NCI-H2227 (cell line): ENCODE results near the gene HES1.
"Not testable (repeated sequence)": the region's sequence is repeated elsewhere in the genome, so short reads cannot be mapped to it uniquely, and the experiment has no call there.

ENCODE experiments used
- DNase-seq: peaks from one replicate; lab custom pipeline; 2025; ENCODE audit not compliant: unreplicated experiment; lab: John Stamatoyannopoulos, UW

The HES1 gene

DNA sequence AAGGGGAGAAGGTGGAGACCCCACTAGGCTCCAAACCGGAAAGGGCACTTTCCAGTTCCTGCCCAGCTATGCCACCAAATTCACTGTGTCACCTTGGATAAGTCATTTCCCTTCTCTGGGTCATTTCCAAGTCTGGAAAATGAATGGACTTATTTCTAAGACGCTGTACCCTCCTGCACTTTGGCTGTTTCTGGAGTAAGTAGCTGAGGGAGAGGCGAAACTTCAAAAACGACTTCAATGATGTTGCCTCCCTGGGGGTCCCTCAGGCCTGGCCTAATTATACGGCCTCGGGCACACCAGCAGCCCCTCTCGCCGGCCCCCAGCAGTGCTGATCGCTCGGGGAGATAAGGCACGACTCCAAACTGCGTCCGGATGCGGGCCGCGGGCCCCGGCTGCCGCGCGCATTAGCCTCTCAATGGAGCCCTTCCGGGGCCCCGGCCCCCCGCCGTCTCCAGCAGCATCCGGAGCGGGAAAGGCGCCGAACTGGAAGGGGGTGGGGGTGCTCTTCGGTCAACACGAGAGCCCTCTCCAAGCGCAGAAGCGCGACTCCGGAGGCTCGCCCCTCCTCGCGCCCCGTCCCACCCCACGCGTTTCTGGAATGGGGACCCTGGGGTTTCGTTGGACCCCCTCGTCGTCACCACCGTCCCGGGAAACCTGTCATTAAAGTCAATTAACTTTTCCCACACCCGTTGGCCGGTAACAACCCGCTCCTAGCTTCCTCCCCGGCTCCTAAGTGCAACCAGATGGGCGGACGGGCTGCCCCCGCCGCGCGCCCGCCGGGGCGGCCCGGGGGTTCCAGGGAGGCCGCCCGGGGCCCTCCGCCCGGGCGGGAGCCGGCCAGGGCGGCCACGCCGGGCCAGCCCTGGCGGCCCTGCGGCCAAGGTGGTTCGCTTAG lies 4.8 kb downstream of the HES1 start:
- DNase-seq: peak; percentile 57

DNA sequence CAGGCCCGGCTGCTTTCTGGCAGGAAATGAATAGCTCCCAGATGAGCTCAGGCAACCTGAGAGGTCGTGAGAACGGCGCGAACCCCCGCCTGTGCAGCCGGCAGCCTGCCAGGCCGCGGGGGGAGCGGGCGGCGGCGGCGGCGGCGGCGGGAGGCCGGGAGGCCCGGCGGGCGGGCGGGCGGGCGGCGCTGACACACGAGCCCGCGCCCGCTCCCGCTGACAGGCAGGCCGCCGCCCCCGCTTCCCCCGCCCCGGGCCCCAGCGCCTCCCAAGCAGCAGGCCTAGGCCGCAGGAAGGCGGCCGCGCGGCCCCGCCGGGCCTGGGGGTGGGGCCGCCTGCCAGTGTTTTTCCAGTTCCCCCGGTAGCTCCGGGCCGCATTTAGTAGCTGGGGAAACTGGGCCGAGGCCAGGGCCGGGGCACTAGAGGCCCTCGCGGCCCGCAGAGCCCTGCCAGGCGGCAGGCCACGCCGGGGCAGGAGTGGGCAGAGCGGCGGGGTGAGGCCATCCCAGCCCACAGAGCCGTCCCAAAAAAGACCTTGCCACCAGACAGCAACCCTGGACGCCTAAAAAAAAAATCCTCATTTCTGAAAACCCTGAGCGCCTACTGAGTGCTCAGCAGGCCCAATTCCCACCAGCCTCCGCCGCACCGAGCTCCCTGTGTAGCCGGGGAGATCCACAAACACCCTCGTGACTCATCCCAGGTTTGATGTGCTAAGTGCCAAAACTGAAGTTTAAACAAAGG lies 5.6 kb downstream of the HES1 start:
- DNase-seq: peak; percentile 77

DNA sequence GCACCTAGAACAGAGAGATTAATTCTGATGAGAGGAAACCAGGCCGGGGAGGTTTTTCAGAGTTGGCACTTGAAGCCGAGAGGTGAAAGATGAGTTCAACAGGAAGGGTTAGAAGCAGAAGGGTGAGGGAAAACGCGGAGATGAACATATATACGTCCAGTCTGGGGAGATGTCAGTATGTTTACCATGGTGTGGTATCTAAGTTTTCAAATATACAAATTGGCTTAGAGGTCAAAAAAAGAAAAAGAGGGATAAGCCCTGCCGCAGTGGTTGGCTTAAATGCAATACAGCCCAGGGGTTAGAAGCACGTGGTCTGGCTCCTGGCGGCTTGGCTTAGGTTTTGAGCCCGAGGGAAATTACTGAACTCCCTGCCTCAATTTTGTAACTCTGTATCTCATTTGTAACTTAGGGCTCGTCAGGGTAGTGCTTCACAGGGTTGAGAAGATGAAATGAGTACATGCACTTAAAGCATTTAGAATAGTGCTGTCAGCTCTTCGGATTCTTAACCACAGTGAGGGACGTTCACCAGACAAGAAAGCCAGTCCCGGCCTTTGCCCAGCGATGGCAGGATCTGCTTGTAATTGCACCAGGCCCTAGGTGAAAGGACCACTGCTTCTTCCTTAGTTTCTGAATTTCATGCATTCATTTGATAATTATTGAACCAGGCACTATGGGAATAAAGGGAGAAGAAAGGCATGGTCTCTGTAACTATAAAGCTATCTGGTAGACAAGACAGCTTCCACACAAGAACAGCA lies 6.4 kb downstream of the HES1 start:
- no peak for DNase-seq

GRCh38 chr3:194145702-194146101 lies 9.8 kb downstream of the HES1 start:
- DNase-seq: no peak

DNA sequence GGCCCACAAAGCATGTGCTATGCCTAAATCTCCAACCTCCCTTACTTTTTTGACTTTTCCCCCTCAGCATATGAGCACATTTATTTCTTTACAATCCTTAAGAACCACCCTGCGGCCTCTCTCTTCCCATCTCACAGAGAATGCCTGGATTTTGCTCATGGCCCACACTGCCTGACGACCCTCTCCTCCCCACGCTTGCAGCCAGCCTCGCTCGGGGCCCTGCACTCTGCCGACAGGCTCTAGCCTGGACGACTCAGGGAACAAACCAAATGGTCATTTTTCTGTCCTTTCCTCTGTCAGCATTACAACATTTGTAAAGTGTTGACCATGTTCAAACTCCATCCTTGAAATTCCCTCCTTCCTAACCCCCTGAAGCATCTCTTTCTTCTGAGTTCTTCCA lies 11.7 kb downstream of the HES1 start:
- no peak for DNase-seq

GRCh38 chr3:194148383-194148782 lies 12.4 kb downstream of the HES1 start:
- no peak for DNase-seq

- no peak for DNase-seq
Measured at GRCh38 chr3:194150252-194150934, 14.4 kb downstream of the HES1 start.

DNA sequence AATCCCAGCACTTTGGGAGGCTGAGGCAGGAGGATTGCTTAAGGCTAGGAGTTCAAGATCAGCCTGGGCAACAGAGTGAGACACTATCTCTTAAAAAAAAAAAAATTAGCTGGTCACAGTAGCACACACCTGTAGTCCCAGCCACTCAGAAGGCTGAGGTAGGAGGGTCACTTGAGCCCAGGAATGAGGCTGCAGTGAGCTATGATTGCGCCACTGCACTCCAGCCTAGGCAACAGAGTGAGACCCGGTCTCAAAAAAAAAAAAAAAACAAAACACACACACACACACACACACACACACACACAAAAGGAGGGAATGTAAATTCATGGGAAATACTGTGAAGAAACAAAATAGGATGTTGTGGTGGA lies 15.0 kb downstream of the HES1 start:
- not testable (repeated sequence) for DNase-seq

DNA sequence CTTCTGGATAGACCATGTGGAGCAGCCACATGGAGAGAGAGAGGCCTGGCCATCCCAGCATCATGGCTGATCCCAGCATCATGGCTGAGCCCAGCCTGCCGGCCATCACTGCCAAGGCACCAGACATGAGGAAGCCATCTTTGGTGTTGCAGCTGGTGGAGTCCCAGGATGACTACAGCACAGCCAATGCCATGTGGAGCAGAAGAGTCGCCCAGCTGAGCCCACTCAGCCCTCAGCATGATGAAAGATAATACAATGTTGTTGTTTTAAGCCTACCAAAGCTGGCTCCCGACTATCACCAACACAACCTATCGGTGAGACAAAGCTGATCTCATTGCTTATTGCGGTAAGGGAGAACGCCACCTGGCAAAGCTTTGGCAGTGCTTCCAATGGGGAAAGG lies 18.4 kb downstream of the HES1 start:
- no peak for DNase-seq

DNA sequence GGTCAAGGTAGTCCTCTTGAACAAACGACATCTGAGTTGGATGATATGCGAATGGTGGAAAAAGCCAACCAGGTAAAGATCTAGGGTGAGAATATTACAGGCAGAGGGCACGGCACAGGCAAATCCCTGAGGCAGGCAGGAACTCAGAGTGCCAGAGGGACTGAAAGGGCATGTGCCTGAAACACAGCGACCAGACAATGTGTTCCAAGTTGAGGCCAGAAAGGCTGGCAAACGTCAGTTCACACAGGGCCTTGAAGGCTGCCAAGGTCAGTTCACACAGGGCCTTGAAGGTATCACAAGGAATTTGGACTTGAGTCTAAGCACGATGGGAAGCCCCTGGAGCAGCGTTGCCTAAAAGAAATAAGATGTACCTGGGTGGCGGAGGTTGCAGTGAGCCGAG lies 20.1 kb downstream of the HES1 start:
- DNase-seq: no peak

DNA sequence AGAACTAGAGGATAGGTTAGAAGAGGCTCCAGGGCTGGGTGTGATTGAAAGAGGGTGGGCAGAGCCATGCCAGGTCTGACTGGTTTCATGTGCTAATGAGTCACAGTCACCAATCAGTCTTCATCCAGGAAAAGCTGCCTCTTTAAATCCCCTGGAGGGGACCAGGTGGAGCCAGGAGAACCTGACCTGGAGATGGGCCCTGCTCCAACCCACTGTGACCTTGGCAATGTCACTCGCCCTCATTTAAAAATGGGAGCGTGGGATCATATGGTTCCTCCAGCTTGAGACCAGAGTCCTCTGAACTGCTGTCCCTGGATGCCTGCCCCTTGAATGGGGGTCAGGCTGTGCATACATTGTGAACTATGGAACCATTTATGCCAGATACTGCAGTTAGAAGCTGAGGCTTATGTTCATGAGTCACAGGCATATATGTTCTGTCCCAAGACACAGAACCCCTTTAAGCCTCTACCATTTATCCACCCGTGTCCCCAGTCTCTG lies 23.0 kb downstream of the HES1 start:
- no peak for DNase-seq

DNA sequence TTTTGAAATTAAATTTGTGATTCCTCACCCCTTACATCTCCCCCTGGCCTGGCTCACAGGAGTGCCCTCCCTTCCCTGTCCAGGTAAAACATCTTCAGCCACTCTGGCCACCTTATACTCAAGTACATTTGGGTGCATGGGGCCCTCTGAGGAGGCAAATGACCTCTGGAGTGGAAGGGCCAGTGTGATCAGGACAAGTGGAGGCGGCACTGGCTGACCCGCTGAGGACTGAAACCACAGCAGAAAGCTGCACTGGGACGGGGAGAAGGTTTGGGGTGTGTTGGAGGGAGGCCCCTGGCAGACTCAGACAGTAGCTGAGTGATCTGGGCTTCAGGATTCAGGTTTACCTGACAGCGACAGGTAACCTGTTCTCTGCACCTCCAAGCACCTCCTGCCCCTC lies 24.2 kb downstream of the HES1 start:
- no peak for DNase-seq

DNA sequence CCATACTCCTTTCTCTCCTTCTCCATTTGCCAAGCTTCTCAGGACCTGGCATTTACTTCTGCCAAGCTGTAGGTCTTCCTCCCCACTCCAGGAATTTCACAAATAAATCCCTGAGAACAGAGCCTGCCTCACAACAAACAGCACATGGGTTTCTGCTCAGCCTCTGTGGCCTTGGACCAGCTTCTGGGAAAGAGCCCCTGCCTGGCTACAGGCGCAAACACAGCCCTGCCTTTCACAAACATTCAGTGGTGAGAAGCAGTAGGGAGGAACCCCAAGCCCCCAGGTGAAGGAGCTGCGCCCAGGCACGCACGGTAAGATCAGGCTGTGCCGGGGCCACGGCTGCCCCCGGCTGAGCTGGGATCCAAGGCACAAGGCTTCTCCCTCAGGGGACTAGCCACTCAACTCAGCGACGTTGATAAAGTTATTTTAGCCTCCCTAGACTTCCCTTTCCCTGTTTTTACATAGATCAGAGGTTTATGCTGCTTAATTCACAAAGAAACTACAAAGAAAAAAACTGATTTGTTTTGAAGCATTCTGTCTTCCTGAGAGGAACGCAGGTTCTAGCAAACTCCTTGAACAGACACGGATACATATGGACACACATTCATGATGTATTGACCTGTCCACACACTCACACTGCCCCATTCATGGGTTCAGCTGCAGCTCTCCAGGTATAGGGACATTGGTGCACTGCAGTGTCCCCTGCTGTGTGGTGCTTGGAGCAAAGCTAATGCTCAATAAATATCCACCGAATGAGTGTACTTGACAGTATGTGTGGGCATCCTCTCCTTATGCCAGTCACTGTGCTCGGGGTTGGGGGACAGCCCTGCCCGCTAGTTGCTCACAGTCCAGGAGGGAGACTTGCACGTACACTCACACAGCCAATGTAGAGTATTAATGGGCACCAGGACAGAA lies 25.4 kb downstream of the HES1 start:
- no peak for DNase-seq

GRCh38 chr3:194162070-194162678 lies 26.2 kb downstream of the HES1 start:
- DNase-seq: no peak

DNA sequence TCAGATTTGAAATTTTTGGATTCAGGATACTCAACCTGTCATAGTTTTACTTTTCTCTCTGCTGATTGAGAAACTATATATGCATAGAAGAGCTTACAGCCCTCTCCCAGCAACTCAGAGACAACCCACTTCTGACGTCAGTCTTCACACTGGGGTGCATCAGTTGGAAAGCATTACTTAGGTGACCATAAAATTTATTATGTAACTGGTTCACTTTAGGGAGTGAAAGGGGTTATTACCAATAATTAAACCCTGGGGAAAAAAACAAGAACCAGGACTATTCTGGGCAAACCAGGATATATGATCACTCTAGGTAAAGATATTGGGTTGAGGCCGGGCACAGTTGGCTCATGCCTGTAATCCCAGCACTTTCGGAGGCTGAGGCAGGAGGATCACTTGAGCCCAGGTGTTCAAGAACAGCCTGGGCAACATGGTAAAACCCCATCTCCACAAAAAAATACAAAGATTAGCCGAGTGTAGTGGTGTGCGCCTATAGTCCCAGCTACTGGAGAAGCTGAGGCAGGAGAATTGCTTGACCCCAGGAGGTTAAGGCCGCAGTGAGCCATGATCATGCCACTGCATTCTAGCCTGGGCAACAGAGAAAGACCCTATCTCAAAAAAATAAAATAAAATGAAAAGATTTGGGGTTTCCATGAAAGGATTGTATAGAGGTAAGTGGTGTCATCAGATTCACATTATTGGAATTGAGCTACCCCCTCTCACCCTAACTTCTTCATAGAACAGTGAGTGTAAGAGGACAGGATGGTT lies 27.1 kb downstream of the HES1 start:
- DNase-seq: no peak

DNA sequence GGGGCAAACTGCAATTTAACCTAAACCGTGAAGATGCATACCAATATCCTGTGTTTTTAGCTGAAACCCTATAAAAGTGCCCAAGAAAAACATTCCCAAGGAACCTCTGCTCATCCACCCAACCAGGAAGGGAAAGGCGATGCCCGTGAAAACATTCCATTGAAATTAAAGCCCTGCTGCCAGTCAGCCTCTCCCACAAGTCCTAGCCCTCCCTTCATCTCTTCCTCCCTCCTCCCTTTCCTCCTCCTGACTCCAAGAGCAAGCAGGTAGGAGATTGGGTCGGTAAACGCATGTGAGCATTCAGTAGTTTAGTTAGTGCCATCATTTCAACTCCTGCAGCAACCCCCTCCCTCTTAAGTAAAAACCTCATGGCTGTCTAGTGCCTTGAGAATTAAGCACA lies 27.7 kb downstream of the HES1 start:
- no peak for DNase-seq

DNA sequence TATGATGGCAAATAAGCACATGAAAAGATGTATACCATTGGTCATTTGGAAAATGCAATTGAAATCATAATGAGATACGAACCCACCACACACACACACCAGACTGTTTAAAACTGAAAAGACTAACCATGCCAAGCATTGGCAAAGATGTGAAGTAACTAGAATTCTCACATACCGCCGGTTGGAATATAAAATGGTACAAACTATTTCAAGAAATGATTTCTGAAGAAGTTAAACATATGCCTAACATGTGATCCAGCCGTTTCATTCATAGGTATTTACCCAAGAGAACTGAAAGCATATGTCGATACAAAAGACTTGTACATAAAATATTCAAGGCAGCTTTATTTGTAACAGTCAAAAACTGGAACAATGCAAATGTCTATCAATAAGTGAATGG lies 28.9 kb downstream of the HES1 start:
- DNase-seq: no peak

GRCh38 chr3:194165271-194166018 lies 29.5 kb downstream of the HES1 start:
- DNase-seq: no peak
